GM20000 (cell line): ENCODE data around the gene DRGX.

Experiments used
- DNase-seq: peaks from one replicate; pipeline ENCODE4 v3.0.0; 2012; ENCODE audit warnings: low spot score
- CTCF ChIP-seq: IDR thresholded peaks from 2 replicates; pipeline ENCODE4 v1.5.1; 2012; ENCODE audit warnings: mild to moderate bottlenecking, control low read depth; ENCODE audit errors: extremely low read depth, missing control alignments

DRGX gene

GRCh38 chr10:49348593-49348992 is 47.3 kb downstream of the DRGX start:
- no peak for DNase-seq
- TF ChIP-seq CTCF: no peak

GRCh38 chr10:49347827-49348226 is 48.1 kb downstream of the DRGX start:
- DNase-seq: no peak

GRCh38 chr10:49347342-49347741 is 48.5 kb downstream of the DRGX start:
- DNase-seq: no peak
- TF ChIP-seq CTCF: no peak

More at GRCh38 chr10:49347827-49348226, 48.1 kb downstream of the DRGX start:
- TF ChIP-seq CTCF: no peak

- no peak for TF ChIP-seq CTCF
- no peak for DNase-seq
Observed at GRCh38 chr10:49344840-49345239, 51.0 kb downstream of the DRGX start.

- no peak for DNase-seq
- no peak for TF ChIP-seq CTCF
Observed at GRCh38 chr10:49338604-49339003, 57.3 kb downstream of the DRGX start.

- TF ChIP-seq CTCF: no peak
- DNase-seq: no peak
Observed at GRCh38 chr10:49335364-49335972, 60.4 kb downstream of the DRGX start.

- TF ChIP-seq CTCF: no peak
- no peak for DNase-seq
Observed at GRCh38 chr10:49334964-49335363, 60.9 kb downstream of the DRGX start.
